Measurements from ENCODE around the gene FAR1.
"Not testable (repeated sequence)": the region's sequence is repeated elsewhere in the genome, so short reads cannot be mapped to it uniquely, and the experiment has no call there.

The FAR1 gene, protein sequence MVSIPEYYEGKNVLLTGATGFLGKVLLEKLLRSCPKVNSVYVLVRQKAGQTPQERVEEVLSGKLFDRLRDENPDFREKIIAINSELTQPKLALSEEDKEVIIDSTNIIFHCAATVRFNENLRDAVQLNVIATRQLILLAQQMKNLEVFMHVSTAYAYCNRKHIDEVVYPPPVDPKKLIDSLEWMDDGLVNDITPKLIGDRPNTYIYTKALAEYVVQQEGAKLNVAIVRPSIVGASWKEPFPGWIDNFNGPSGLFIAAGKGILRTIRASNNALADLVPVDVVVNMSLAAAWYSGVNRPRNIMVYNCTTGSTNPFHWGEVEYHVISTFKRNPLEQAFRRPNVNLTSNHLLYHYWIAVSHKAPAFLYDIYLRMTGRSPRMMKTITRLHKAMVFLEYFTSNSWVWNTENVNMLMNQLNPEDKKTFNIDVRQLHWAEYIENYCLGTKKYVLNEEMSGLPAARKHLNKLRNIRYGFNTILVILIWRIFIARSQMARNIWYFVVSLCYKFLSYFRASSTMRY

GRCh38 chr11:13668102-13668956 lies at the start of gene FAR1:
Gene FAR1, plus strand, starts transcription at chr11:13668668. Its CDS starts 26,098 bp downstream, at chr11:13694766.
- peak; percentile 99 for DNase-seq

GRCh38 chr11:13620063-13620462 lies 48.4 kb upstream of the FAR1 start:
- DNase-seq: no peak

DNA sequence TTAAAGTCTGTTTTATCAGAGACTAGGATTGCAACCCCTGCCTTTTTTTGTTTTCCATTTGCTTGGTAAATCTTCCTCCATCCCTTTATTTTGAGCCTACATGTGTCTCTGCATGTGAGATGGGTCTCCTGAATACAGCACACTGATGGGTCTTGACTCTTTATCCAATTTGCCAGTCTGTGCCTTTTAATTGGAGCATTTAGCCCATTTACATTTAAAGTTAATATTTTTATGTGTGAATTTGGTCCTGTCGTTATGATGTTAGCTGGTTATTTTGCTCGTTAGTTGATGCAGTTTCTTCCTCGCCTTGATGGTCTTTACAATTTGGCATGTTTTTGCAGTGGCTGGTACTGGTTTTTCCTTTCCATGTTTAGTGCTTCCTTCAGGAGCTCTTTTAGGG lies 41.6 kb upstream of the FAR1 start:
- not testable (repeated sequence) for DNase-seq

DNA sequence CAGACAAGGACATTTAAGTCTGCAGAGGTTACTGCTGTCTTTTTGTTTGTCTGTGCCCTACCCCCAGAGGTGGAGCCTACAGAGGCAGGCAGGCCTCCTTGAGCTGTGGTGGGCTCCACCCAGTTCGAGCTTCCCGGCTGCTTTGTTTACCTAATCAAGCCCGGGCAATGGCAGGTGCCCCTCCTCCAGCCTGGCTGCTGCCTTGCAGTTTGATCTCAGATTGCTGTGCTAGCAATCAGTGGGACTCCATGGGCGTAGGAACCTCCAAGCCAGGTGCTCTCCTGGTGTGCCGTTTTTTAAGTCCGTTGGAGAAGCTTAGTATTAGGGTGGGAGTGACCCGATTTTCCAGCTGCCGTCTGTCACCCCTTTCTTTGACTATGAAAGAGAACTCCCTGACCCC lies 39.8 kb upstream of the FAR1 start:
- DNase-seq: not testable (repeated sequence)

DNA sequence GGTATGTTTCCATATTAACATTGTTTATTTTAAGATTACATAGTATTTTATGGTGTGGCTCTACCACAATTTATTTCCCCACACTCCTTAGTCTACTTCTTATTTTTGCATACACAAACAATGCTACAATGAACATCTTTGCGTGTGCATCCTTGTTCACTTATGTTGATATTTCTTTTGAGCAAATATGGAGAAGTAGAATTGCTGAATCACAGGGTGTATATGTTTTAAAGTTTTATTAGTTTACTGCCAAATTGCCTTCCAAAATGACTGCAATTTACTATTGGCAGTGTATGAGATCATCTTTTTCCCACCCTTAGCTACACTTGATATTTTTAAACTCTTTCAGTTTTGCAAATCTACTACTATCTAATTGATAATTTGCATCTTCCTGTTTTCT lies 38.7 kb upstream of the FAR1 start:
- DNase-seq: no peak

DNA sequence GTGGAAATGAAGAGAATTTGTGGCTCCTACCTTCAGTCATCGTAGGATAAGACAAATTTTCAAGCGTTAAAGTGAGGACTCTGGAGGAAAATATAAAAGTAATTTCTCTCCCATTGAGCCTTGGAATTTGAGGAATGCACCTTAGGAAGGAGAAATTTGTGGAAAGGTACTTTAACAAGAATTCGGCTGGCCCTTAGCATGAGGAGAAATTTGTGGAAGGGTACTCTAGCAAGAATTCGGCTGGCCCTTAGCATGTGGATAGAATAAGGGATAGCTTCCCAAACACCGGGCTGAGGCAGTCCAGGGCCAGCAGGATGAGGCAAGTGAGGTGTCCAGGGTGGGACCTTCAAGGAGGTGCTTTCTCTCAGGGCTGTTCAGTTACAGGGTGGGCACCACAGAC lies 33.2 kb upstream of the FAR1 start:
- DNase-seq: no peak

- no peak for DNase-seq
These were observed 32.7 kb upstream of the FAR1 start for GRCh38 chr11:13635804-13636203.

DNA sequence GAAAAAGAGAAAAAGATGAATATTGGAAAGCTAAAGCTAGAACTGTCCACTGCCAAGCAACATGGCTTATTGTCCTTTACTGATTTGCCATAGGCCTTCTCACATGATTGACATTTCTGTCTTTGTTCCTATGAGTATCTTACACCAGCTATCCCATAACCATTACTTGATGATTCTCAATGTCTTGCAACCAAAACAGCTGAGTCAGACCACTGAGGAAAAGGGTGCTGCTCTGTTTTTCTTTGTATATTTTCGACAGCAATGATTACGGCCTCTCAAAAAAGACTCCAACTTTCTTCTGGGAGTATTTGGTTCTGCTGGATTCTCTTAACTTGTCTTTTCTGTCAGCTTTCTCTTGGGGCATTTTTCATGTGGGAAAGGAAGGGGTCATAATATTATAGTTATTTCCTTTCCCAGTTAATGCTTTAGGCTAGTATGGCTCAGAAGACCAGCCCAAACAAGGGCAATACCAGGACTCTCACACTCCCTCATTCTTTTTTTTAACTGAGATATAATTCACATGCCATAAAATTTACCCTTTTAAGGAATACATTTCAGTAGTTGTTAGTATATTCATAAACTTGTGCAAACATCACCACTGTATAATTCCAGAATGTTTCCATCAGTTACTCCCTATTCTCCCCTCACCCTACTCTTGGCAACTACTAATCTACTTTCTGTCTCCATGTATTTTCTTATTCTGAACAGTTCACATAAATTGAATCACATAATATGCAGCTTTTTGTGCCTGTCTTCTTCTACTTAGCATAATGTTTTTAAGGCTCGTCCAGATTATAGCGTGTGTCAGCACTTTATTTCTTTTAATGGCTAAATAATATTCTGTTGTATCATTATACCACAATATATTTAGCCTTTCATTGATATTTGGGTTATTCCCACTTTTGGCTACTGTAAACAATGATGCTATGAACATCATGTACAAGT lies 31.1 kb upstream of the FAR1 start:
- no peak for DNase-seq

DNA sequence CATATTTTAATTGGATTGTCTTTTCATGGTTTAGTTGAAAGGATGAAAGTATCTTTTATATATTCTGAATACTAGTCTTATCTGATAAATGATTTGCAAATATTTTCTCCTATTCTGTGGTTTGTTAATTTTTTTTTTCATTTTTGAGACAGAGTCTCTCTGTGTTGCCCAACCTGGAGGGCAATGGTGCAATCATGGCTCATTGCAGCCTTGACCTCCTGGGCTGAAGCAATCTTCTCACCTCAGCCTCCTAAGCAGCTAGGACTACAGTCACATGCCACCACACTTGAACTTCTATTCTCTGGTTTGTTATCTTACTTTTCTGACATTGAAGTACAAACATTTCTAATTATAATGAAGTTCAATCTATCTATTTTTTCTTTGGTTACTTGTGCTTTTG lies 30.0 kb upstream of the FAR1 start:
- no peak for DNase-seq

DNA sequence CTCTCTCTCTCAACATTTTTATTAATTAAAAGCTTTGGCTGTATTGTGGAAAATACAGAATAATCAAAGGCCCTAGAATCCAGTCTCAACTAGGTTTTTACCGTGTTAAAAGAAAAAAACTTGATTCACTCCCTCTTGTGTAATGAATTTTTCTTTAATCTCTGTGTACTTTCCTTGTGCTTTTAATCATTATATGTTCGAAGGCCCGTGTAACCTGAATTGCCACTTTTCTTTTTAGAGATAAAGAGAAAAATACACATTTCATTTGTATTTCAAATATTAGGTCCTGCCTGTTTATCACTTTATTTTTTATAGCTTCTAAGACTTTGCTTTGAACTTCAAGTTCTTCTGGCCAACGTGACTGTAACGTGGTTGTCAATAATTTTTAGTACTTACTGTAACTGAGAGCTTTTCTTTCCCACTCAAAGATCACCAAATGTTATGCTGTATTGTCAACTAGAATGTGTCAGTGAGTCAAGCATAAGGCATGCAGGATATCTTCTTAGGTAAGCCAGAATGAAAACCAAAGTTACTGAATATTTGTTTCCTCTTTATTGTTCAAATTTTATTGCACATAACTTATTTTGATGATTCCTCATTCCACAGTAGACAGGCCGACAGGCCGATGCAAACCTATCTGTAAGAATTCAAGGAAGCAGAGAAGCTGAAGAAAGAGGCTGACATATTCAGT lies 23.3 kb upstream of the FAR1 start:
- no peak for DNase-seq

DNA sequence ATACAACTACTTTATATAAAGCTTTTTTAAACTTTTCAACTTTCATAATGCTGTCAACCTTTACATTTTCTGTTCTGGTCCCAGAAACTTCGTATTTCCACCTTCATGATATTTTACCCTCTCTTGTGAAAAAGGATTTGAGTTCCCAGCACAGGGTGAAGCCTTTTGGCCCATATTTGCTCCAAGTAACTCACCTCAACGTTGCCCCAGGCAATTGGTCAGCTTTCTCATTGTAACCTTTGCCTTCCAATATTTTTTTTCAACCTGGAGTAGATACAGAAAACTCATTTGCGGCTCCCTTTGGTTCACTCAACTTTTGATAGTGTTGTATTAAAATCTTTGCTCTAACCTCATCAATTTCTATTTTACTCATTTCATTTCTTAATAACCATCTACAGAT lies 21.1 kb upstream of the FAR1 start:
- DNase-seq: no peak

DNA sequence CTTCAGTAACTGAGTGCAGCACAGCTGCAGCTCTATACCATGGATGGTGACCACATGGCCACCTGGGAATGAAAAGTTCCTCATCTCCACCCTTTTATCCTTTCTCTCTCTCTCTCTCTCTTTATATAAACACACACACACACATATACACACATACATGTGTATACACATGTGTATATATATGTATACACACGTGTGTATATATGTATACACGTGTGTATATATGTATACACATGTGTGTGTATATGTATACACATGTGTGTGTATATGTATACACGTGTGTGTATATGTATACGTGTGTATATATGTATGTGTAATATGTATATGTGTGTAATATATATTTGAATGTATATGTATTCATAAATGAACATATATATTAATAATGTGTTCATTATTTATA lies 18.8 kb upstream of the FAR1 start:
- no peak for DNase-seq

DNA sequence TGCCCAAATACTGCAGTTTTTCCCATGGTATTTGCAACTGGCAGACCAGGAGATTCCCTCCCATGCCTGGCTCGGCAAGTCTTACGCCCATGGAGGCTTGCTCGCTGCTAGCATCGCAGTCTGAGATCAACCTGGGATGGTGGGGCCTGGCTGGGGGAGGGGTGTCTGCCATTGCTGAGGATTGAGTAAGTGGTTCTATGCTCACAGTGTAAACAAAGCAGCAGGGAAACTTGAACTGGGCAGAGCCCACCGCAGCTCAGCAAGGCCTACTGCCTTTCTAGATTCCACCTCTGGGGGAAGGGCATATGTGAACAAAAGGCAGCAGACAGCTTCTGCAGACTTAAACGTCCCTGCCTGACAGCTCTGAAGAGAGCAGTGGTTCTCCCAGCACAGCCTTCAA lies 17.0 kb upstream of the FAR1 start:
- not testable (repeated sequence) for DNase-seq

- DNase-seq: no peak
These were observed 7.3 kb upstream of the FAR1 start for GRCh38 chr11:13661074-13661623.

- no peak for DNase-seq
These were observed 4.8 kb upstream of the FAR1 start for GRCh38 chr11:13663631-13664071.

DNA sequence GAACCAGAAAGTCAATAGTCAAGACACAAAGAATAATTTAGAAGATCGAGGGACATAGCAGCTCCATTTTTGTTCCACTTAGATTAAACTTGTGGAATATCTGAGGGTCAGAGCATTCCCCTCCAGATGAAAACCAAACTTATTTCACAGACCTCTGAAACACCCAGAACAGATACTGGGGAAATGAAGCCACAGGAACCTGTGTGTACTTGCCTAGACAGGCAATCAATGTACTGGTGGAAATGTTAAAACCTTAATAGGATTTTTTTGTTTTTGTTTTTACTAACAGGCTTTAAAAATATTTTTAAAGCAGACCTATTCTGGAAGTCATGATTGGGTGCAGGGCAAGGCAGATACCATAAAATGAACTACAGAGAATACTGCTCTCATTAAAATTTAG lies 4.1 kb upstream of the FAR1 start:
- DNase-seq: no peak

DNA sequence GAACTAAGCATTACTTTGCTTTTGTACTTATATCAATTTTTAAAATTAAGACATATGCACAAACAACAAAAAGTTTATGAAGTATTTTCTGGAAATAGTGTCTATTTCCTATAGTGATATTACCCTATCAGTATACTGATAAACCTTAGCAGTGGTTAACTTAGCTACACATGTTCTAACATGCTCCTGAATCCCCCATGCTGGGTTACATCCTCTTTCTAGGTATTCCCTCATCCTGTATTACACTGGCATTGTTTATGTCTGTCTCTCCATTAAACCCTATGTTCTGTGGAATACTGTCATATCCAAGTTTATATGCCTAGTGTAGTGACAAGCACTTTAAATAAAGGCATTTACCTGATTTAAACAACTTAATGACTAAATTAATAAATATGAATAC lies 1.8 kb upstream of the FAR1 start:
- no peak for DNase-seq

- DNase-seq: peak; percentile 8
These were observed 1.2 kb upstream of the FAR1 start for GRCh38 chr11:13667245-13667644.

DNA sequence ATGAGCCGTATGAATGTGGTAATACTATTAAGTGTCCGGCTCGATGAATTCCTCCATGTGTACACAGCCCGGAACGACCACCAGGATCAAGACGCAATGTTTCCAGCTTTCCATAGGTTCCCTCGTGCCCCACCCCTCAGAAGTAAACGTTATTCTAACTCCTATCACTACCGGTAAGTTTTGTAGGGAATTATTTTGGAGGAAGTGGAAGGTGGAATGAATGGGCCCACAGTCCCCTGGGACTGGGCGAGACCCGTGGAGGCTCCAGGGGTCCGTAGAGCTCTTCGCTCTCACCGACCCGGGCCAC lies 720 bp upstream of the FAR1 start:
- no peak for DNase-seq

GRCh38 chr11:13668957-13669521 lies 571 bp downstream of the FAR1 start:
- DNase-seq: peak; percentile 59
